ENCODE data around the gene WDR70. TPM values are rescaled to one million over a fixed set of nuclear protein-coding genes. Genes with fewer than 3 reads are reported as not detected.
A peak's percentile ranks its signal among the peaks of the same experiment; 100 is the strongest.
"Not testable (repeated sequence)": the region's sequence is repeated elsewhere in the genome, so short reads cannot be mapped to it uniquely, and the experiment has no call there.

Gene WDR70
- polyA plus RNA-seq (ENCODE audit: insufficient read length), result 31.4 TPM

DNA sequence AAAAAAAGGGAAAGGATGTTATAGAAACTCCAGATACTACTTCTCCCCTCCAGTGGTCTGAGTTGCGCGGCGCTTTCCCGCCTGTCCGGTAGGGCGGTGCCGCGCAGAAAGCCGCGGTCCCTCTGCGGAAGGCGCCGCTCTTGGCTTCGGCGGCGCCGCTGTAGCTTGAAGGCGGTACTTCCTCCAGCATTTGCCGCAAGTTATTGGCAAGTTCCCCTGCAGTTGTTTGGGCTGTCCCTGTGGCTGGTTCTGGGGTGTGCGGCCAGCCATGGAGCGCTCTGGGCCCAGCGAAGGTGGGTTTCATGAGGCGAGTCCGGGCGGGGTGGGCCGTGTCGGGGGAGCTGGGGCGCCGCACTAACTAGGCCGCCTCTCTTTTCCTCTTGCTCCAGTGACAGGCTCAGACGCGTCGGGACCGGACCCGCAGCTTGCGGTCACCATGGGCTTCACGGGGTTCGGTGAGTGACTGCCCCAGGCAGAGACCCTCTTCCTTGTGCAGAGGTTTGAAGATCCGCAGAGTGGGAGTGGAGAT, at the start of gene WDR70:
TSS of gene WDR70 (plus strand) at position 219 of the 529 bp plus-strand sequence. CDS start at position 269, 50 bp downstream.
- peak; percentile 93 for DNase-seq

DNA sequence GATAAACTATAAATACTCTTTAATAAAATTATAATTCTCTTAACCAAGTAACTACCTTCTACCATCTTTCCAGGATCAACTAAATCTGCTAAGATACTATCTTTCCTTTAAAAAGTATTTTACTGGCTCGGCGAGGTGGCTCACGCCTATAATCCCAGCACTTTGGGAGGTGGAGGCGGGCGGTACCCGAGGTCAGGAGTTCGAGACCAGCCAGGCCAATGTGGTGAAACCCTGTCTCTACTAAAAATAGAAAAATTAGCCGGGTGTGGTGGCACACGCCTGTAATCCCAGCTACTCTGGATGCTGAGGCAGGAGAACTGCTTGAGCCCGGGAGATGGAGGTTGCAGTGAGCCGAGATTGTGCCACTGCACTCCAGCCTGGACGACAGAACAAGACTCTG, 44.4 kb upstream of the WDR70 start:
- DNase-seq, result not testable (repeated sequence)

DNA sequence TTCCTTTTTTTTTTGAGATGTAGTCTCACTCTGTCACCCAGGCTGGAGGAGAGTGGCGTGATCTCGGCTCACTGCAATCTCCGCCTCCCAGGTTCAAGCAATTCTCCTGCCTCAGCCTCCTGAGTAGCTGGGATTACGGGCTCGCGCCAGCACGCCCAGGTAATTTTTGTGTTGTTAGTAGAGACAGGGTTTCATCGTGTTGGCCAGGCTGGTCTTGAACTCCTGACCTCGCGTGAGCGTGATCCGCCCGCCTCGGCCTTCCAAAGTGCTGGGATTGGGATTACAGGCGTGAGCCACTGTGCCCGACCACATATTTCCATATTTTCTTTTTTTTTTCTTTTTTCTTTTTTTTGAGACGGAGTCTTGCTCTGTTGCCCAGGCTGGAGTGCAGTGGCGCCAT, 36.4 kb upstream of the WDR70 start:
- DNase-seq, result not testable (repeated sequence)

- no peak for DNase-seq
These were observed 24.0 kb upstream of the WDR70 start for GRCh38 chr5:37355161-37355560.

DNA sequence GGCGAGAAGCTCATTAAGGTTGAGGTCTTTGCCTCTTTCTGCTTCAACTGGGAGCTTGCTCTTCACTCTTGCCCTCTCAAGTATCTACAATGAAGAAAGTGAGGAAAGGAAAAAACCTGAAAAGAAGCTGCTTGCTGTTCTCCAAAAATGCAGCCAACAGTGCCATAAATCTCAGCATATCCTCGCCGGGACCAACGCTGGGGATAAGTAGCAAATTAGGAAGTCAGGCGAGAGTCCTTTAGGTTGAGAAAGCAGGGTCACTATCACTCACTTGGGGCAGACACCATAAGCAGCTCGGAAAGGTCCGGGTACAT, 8.6 kb upstream of the WDR70 start:
- DNase-seq, result no peak

- DNase-seq, result peak; percentile 97
These were observed 8.0 kb upstream of the WDR70 start, which contains the start of gene NUP155 for GRCh38 chr5:37370864-37371726. Gene NUP155, minus strand, starts transcription at chr5:37371106. Its CDS starts 129 bp downstream, at chr5:37370977.

DNA sequence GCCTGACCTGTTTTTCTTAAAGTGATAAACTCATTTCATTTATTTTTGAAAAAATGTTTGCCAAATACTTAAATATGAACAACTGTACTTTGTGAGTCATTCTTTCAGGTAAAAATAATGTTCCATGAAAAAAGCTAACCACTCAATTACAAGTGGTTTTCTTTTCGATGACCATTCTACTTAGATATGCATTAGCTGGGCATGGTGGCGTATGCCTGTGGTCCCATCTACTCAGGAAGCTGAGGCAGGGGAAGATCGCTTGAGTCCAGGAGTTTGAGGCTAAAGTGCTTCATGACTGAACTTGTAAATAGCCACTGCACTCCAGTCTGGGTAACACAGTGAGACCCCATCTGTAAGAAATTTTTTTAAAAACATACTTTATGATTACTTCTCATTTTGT, 4.0 kb upstream of the WDR70 start:
- DNase-seq, result no peak

GRCh38 chr5:37378066-37378465, 1.1 kb upstream of the WDR70 start:
- not testable (repeated sequence) for DNase-seq

GRCh38 chr5:37391591-37391990, 12.5 kb downstream of the WDR70 start:
- DNase-seq, result no peak

GRCh38 chr5:37396352-37396751, 17.2 kb downstream of the WDR70 start:
- DNase-seq, result no peak

DNA sequence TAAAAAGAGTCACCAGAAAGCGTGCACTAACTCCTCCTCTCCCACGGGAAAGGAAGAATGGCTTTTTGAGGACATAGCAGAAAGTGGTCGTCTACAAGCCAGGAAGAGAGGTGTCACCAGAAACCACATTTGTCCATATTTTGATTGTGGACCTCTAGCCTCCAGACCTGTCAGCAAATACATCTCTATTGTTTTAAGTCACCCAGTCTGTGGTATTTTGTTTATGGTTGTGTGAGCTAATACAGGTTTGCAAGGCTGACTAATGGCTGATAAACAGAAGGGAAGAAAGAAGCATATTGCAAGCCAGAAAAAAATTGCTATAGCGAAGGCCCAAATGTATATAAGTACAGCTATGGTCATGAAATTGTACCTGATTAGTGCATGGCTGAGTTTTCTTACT, 21.4 kb downstream of the WDR70 start:
- DNase-seq, result no peak

DNA sequence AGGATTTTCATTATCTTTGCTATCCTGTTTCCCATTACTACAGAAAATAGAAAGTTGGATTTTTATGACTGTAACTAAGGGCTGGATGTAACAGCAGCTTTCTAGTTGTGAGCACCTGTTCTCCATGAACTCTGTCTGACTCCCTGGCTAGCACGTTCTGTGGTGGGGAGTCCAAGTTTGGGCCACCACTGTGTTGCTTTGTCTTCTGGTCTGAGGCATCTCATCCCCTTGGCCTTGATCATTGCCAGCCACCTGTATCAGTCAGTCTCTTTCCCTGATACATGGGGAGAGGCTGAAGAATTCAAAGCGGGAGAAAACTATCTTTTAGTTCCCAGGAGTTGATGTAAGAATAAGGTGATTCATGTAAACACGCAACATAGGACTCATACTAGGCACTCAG, 33.4 kb downstream of the WDR70 start:
- no peak for DNase-seq

DNA sequence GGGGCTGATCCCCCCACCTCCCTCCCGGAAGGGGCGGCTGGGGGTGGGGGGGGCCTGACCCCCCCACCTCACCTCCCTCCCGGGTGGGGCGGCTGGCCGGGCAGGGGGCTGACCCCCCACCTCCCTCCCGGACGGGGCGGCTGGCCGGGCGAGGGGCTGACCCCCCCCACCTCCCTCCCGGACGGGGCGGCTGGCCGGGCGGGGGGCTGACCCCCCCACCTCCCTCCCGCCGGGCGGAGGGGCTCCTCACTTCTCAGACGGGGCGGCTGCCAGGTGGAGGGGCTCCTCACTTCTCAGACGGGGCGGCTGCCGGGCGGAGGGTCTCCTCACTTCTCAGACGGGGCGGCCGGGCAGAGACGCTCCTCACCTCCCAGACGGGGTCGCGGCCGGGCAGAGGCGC, 36.3 kb downstream of the WDR70 start:
- DNase-seq, result not testable (repeated sequence)

DNA sequence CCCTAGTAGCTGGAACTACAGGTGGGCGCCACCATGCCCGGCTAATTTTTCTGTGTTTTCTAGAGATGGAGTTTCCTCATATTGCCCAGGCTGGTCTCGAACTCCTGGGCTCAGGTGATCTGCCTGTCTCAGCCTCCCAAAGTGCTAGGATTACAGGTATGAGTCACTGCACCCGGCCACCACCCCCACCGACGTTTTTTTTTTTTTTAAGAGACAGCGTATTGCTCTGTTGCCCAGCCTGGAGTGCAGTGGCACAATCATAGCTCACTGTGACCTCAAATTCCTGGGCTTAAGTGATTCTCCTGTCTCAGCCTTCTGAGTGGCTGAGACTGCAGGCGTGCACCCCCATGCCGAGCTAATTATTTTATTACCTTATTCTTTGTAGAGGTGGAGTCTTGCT, 38.2 kb downstream of the WDR70 start:
- DNase-seq, result no peak

DNA sequence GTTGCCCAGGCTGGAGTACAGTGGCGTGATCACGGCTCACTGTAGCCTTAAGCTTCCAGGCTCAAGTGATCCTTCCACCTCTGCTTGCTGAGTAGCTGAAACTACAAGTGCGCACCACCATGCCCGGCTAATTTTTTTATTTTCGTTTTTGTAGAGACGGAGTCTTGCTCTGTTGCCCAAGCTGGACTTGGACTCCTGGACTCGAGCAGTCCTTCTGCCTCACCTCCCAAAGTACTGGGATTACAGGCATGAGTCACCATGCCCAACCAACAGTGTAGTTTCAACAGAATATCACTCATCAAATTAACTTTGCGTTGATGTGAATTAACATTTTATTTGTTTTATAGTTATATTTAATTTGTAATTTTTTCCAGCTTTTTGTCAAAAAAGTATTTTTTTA, 45.3 kb downstream of the WDR70 start:
- DNase-seq, result no peak

GRCh38 chr5:37428044-37428443, 48.9 kb downstream of the WDR70 start:
- no peak for DNase-seq

GRCh38 chr5:37435261-37435660, 56.1 kb downstream of the WDR70 start:
- no peak for DNase-seq

DNA sequence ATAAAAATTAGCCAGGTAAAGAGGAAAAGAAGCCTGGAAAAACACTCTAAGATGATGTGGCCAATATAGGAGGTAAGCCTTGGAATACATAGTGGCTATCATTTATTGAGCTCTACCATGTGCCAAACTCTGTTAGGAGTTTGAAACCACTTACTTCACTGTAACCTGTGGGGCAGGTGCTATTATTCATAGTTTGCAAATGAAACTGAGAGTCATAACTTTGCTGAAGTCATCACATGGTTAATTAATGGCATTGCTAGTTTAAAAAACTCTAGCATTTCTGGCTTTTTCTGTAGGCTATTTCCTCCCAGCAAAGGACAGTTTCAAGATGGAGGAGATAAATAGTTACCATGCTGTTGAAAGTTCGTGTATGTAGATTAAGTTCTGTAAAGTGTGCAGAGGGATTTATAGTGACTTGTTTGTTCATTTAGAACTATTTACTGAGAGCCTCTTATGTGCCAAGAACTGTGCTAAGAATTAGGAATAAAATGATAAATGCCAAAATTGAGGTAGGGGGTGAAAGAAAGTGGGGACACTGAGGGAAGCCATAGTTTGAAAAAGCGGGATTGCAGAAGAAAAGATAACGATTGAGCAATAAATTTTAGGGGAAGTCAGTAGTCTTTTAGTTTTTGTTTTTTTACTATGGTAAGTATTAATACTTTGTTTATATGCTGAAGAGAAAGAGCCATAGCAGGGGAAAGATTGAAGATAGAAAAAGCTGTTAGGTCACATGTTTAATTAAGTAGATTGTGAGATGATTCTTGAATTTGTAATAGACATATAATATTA, 57.2 kb downstream of the WDR70 start:
- no peak for DNase-seq

DNA sequence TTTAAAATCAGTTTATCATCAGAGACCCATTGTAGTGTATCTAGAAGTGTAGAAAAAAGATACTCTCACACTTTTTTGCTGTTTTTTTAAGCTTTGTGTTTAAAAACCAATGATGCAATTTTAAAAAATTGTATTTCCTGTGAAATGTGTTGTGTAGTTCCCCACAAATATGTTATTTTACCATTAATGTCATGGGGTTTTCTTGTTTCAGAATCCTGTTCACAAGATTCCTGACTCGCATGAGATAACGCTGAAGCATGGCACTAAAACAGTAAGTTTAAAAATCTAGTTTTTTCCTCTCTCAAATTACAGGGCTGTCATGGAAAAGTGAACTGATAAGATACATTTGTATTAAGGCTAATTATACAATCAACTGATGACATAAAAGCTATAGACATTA, 58.6 kb downstream of the WDR70 start:
- no peak for DNase-seq

GRCh38 chr5:37445783-37446182, 66.7 kb downstream of the WDR70 start:
- not testable (repeated sequence) for DNase-seq

DNA sequence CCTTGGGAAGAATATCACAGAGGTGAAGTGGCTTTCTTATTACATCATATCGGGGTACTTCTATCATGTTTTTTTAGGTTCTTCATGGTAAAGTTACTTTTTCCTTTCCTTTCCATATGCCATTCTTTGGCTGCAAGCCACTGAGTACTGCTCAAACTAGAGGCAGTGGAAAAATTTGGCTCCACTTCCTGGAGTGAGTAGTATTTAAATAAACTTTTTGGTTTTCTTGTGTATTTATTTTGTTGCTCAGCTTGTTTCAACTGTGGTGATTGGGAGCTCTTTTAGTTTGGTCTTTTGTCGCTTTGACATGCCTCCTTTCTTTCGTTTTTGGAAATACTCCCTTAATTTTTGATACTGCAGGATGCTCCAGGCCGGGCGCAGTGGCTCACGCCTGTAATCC, 69.8 kb downstream of the WDR70 start:
- DNase-seq, result no peak

DNA sequence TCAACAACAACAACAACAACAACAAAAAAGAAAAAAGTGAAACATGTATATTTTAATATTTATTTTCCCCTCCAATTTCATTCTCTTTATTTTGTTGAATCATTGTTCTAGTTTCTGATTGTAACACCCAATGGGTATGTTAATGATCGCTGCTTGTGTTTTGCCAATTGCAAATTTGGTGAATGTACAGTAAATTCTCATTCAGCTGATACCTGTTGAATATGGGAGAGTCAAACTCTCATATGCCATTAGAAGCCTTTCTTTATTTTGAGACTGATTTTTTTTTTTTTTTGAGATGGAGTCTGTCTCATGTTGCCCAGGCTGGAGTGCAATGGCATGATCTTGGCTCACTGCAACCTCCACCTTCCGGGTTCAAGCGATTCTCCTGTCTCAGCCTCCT, 72.9 kb downstream of the WDR70 start:
- DNase-seq, result not testable (repeated sequence)

- not testable (repeated sequence) for DNase-seq
These were observed 74.1 kb downstream of the WDR70 start for GRCh38 chr5:37453252-37453651.

Data from hindlimb muscle (tissue), 1 donor.